Measurements from ENCODE around the gene MEX3C. TPM values are rescaled to one million over a fixed set of nuclear protein-coding genes. Genes with fewer than 3 reads are reported as not detected.

MEX3C gene
- total RNA-seq, 4 donors from 2014 or later: 30.6 to 44.7 (median 33.2) TPM

- no peak for DNase-seq
- WGBS, 2 donors: 79 to 91% methylated on average over 4 to 7 of the region's 7 CpGs
- Histone ChIP-seq H3K27ac (no peak overlapping the region), H3K36me3 (no peaks in the 10 kb centered on the region), H3K9me3 (no peaks in the 10 kb centered on the region), H3K4me1 (peaks cover 0 to 7% of the 10 kb centered on the region in 2 donors), H3K27me3 (no peaks in the 10 kb centered on the region), H3K4me3 (replicated peaks in 1 of 3) (no peak overlapping the region)
- intact Hi-C loops (cut with DNase I): no loop called here
- TF ChIP-seq CTCF (IDR thresholded peaks at IDR 0.05): no peak
- no peak for TF ChIP-seq POLR2A (IDR thresholded peaks at IDR 0.05)
Measured at GRCh38 chr18:51137891-51138290, 59.6 kb downstream of the MEX3C start.

GRCh38 chr18:51137026-51137729, 60.3 kb downstream of the MEX3C start:
- WGBS, 2 donors: 87% methylated on average over 12 to 18 of the region's 21 CpGs
- Histone ChIP-seq H3K36me3 (no peaks in the 10 kb centered on the region), H3K27me3 (no peaks in the 10 kb centered on the region), H3K4me1 (peaks cover 0 to 7% of the 10 kb centered on the region in 2 donors), H3K27ac (no peak overlapping the region), H3K9me3 (no peaks in the 10 kb centered on the region), H3K4me3 (replicated peaks in 1 of 3) (no peak overlapping the region)
- no peak for DNase-seq
- intact Hi-C loops (cut with DNase I): no loop called here
- TF ChIP-seq POLR2A (IDR thresholded peaks at IDR 0.05) (no peak), CTCF (IDR thresholded peaks at IDR 0.05) (no peak)

GRCh38 chr18:51135795-51136194, 61.7 kb downstream of the MEX3C start:
- Histone ChIP-seq H3K4me1 (peaks cover 0 to 7% of the 10 kb centered on the region in 2 donors), H3K36me3 (no peaks in the 10 kb centered on the region), H3K27ac (no peak overlapping the region), H3K9me3 (no peaks in the 10 kb centered on the region), H3K4me3 (replicated peaks in 1 of 3) (no peak overlapping the region), H3K27me3 (no peaks in the 10 kb centered on the region)
- DNase-seq: no peak
- 74 to 78% methylated on average over 5 to 6 of the region's 6 CpGs for WGBS, 2 donors
- intact Hi-C loops (cut with DNase I): no loop called here
- no peak for TF ChIP-seq POLR2A (IDR thresholded peaks at IDR 0.05)
- TF ChIP-seq CTCF (IDR thresholded peaks at IDR 0.05): peak in 1 of 6 experiments; percentile 16

GRCh38 chr18:51135364-51135763, 62.1 kb downstream of the MEX3C start:
- DNase-seq: no peak
- TF ChIP-seq POLR2A (IDR thresholded peaks at IDR 0.05) (no peak), CTCF (IDR thresholded peaks at IDR 0.05) (no peak)
- peaks cover 0 to 7% of the 10 kb centered on the region in 2 donors for H3K4me1 ChIP-seq
- no peaks in the 10 kb centered on the region for H3K27me3 ChIP-seq
- no peak overlapping the region for H3K4me3 ChIP-seq (replicated peaks in 1 of 3)
- H3K27ac ChIP-seq: no peak overlapping the region
- intact Hi-C loops (cut with DNase I): no loop called here
- 89 to 92% methylated on average over 9 of the region's 9 CpGs for WGBS, 2 donors
- H3K36me3 ChIP-seq: no peaks in the 10 kb centered on the region
- H3K9me3 ChIP-seq: no peaks in the 10 kb centered on the region

GRCh38 chr18:51134721-51135120, 62.8 kb downstream of the MEX3C start:
- 94% methylated on average over 4 of the region's 4 CpGs for WGBS, 2 donors
- DNase-seq: no peak
- H3K4me1 ChIP-seq: peaks cover 0 to 7% of the 10 kb centered on the region in 2 donors
- intact Hi-C loops (cut with DNase I): no loop called here
- H3K27me3 ChIP-seq: no peaks in the 10 kb centered on the region
- no peak overlapping the region for H3K27ac ChIP-seq
- no peak for TF ChIP-seq CTCF (IDR thresholded peaks at IDR 0.05)
- no peak for TF ChIP-seq POLR2A (IDR thresholded peaks at IDR 0.05)
- H3K4me3 ChIP-seq (replicated peaks in 1 of 3): no peak overlapping the region
- no peaks in the 10 kb centered on the region for H3K36me3 ChIP-seq
- H3K9me3 ChIP-seq: no peaks in the 10 kb centered on the region

Measured in thyroid gland (tissue), 4 donors.